GM19351 (cell line): ENCODE results near the gene GJA9.

Source experiments
- ATAC-seq: cut with Tn5 transposase; IDR thresholded peaks from one replicate; pipeline ENCODE4 v1.9.1; 2021; ENCODE audit warnings: mild to moderate bottlenecking, moderate library complexity; ENCODE audit not compliant: unreplicated experiment

GJA9 gene

DNA sequence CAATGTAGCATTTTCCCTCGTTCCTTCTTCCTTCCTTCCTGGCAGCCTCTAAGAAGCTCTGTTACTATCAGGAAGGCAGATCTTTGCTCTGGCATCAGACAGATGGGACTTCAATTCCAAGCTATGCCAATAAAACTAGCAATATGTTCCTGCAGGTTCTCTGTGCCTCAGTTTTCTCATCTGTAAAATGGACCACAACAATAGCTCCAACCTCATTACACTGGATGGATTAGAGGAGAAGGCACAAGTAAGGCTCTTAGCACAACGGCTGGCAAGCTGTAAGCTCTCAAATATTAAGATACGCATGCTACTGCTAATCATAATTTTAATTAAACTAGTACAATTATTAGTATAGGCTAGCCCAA lies 49.0 kb downstream of the GJA9 start:
- ATAC-seq = no peak

DNA sequence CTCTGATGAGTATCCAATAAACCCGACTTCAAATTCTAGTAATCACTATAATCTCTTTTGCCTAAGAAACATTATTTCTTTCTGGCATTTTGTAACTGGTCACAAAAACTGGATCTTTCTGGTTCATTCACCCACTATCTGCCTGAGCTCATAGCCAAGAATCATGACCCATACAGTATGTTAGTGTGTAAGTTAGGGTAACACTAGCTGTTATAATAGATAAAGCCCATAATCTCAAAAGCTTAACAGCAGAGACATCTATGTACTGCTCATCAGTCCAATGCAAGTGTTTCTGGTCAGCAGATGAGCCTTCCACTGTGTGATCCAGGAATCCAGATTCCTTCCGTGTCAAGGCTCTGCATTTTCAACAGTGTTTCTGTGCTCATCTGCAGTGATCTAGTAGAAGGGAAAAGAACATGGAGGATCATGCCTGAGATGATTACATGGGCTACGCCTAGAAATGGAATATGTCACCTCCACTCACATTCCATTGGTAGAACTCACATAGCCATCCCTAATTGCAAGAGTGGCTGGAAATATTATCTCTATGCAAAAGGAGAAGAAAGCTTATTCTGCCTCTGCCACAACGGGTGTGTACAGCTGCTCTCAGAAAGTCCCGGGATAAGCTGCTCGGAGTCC lies 49.5 kb downstream of the GJA9 start:
- ATAC-seq = no peak

DNA sequence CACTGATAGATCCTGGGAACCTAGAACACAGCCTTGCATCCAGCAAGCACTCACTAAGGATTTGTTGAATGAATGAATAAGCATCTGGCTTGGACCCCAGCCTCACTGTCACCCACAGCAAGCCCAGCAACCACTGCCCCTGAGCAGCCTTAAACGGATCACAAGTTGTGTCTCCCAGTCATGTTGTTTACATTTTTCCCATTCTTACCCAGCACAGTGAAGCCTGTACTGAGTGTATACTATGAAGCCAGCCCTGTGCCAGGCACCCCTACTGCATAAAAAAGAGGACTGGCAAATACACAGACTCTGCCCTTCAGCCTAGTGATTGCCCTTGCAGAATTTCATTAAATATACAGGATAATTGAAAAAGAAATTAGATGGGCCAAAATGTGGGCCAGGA lies 52.0 kb downstream of the GJA9 start:
- ATAC-seq = no peak

DNA sequence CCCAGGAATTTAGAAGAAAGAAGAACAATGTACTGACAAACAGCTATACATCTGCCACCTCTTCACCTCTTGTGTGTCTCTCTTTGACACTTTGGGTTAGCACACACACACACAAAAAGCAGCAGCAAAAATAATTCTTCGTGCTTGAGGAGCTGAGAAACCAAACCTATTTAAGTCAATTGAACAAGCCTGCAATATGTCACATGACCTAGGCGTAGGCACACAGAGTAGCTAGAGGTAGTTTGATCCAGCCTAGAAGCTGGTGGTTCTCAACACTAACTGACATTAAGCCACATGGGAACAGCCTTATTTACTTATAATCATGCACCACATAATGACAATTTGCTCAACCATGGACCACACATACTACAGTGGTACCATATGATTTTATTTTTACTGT lies 54.1 kb downstream of the GJA9 start:
- ATAC-seq = no peak

DNA sequence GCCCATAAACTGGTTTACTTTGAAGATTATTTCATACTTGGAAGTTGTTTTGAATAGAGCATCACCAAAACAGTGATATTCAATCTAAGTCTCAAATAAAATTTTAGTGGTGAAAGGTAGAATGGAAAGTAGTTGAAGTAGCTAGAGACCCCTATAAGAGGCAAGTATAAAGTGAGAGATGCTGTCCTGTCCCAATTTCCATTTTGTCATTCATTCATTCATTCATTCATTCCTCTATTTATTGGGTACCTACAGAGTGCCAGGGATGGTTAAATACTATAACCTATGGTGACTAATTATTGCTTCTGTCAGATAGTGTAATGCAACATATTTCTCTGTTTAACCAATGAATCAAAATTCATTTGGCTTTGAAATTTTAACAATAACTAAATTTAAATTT lies 54.5 kb downstream of the GJA9 start:
- ATAC-seq = no peak

DNA sequence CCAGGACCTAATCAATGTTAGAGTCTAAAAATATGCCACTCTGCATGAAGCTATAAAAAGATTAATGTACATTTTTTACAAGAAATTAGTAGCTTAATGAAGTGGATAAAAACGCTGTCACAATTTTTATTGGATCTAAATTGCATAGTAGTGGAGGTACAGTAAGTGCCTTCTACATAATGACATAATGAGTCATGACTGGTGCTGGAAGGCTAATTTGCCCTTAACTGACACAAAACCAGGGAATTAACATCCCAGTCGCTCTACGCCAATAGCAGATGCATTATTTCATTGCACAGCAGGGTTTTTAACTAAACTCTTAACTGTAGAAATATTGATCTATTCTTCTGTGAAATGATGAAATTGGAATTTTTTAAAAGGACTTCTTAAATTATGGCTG lies 55.1 kb downstream of the GJA9 start:
- no peak for ATAC-seq
